RWPE2 (cell line): ENCODE data around the gene TUBA3C.
"Not testable (repeated sequence)": the region's sequence is repeated elsewhere in the genome, so short reads cannot be mapped to it uniquely, and the experiment has no call there.

Experiments used
- ATAC-seq: fragments of 200-7000 bp; cut with Tn5 transposase; 3 replicates; pipeline ENCODE4 v1.9.1; 2021; ENCODE audit warnings: low read depth
- DNase-seq: peaks from one replicate; pipeline ENCODE4 v3.0.0-alpha.2; 2020; ENCODE audit warnings: low spot score
- H3K27ac ChIP-seq: fragments of 450-650 bp; 2 replicates; pipeline ENCODE4 v1.5.1; 2017; ENCODE audit warnings: mild to moderate bottlenecking; ENCODE audit not compliant: poor library complexity, severe bottlenecking
- H3K27me3 ChIP-seq: fragments of 250-450 bp; sonication (Bioruptor Pico); 2 replicates; pipeline ENCODE4 v1.5.1; 2021; ENCODE audit warnings: mild to moderate bottlenecking, moderate library complexity; ENCODE audit not compliant: insufficient read depth, poor library complexity, severe bottlenecking
- H3K36me3 ChIP-seq: fragments of 250-450 bp; sonication (Bioruptor Pico); 2 replicates; pipeline ENCODE4 v1.5.1; 2020; ENCODE audit warnings: low read depth, mild to moderate bottlenecking, moderate library complexity
- H3K4me1 ChIP-seq: fragments of 250-450 bp; sonication (Bioruptor Pico); 2 replicates; pipeline ENCODE4 v1.5.1; 2021; ENCODE audit warnings: mild to moderate bottlenecking, moderate library complexity; ENCODE audit not compliant: insufficient read depth, poor library complexity, severe bottlenecking
- H3K4me3 ChIP-seq: fragments of 250-450 bp; sonication (Bioruptor Pico); 2 replicates; pipeline ENCODE4 v1.5.1; 2021; ENCODE audit warnings: mild to moderate bottlenecking, moderate library complexity; ENCODE audit not compliant: severe bottlenecking
- H3K9me3 ChIP-seq: fragments of 250-450 bp; sonication (Bioruptor Pico); 2 replicates; pipeline ENCODE4 v1.5.1; 2021; ENCODE audit warnings: mild to moderate bottlenecking, moderate library complexity; ENCODE audit not compliant: severe bottlenecking
- CTCF ChIP-seq: fragments of 450-650 bp; IDR thresholded peaks from one replicate; pipeline ENCODE4 v1.5.1; 2017; ENCODE audit warnings: mild to moderate bottlenecking, moderate library complexity; ENCODE audit not compliant: poor library complexity, severe bottlenecking

Gene TUBA3C

GRCh38 chr13:19181621-19182485 lies at the start of gene TUBA3C:
Gene TUBA3C (minus strand): TSS chr13:19181824. CDS start chr13:19181747, 77 bp downstream.
- H3K4me3 ChIP-seq, result no peak within 1 kb of the TSS
- H3K9me3 ChIP-seq, result no peaks in the 10 kb centered on the region
- no peaks in the 10 kb centered on the region for H3K4me1 ChIP-seq
- ATAC-seq (no peak), DNase-seq (no peak)
- H3K36me3 ChIP-seq, result no peaks in the 10 kb centered on the region
- H3K27ac ChIP-seq, result no peak within 1 kb of the TSS
- no peaks in the 10 kb centered on the region for H3K27me3 ChIP-seq
- TF ChIP-seq CTCF, result no peak

- peak overlapping the region; percentile 15 for H3K27ac ChIP-seq
- not testable (repeated sequence) for H3K27me3 ChIP-seq, H3K4me1 ChIP-seq, H3K9me3 ChIP-seq, DNase-seq, H3K36me3 ChIP-seq, H3K4me3 ChIP-seq
- peak; percentile 79 for ATAC-seq
These were observed 25.8 kb upstream of the TUBA3C start for GRCh38 chr13:19207413-19207812.

GRCh38 chr13:19192622-19193021 lies 11.0 kb upstream of the TUBA3C start:
- not testable (repeated sequence) for H3K27ac ChIP-seq, ATAC-seq

GRCh38 chr13:19189911-19190310 lies 8.3 kb upstream of the TUBA3C start:
- DNase-seq, H3K9me3 ChIP-seq, H3K27me3 ChIP-seq, H3K27ac ChIP-seq, H3K4me1 ChIP-seq, H3K36me3 ChIP-seq, H3K4me3 ChIP-seq, ATAC-seq: not testable (repeated sequence)

More at GRCh38 chr13:19192622-19193021, 11.0 kb upstream of the TUBA3C start:
- not testable (repeated sequence) for H3K9me3 ChIP-seq, DNase-seq, H3K27me3 ChIP-seq, H3K4me3 ChIP-seq, H3K4me1 ChIP-seq, H3K36me3 ChIP-seq

- not testable (repeated sequence) for ATAC-seq, H3K27me3 ChIP-seq, H3K36me3 ChIP-seq, H3K4me3 ChIP-seq, DNase-seq, H3K9me3 ChIP-seq, H3K4me1 ChIP-seq, H3K27ac ChIP-seq
These were observed 7.7 kb upstream of the TUBA3C start for GRCh38 chr13:19189368-19189767.

- Histone ChIP-seq H3K9me3 (no peaks in the 10 kb centered on the region), H3K27ac (no peak overlapping the region), H3K4me1 (no peaks in the 10 kb centered on the region), H3K27me3 (no peaks in the 10 kb centered on the region), H3K4me3 (no peak overlapping the region), H3K36me3 (no peaks in the 10 kb centered on the region)
- no peak for TF ChIP-seq CTCF
- DNase-seq (no peak), ATAC-seq (no peak)
These were observed 4.4 kb upstream of the TUBA3C start for GRCh38 chr13:19185865-19186645.
